MCF 10A (cell line): ENCODE results near the gene IFT88. TPM values are rescaled to one million over a fixed set of nuclear protein-coding genes. Genes with fewer than 3 reads are reported as not detected.

Experiments
- BruUV-seq: library from RNA; stranded (reverse); fragments of 400-500 nt; replicated peaks from 2 replicates; lab custom pipeline; 2021; lab: Mats Ljungman, UMichigan
- CTCF ChIA-PET: fragments of 300-600 bp; sonication (Branson Sonifier 250); formaldehyde crosslinking; extraction: SDS; loops from one replicate; lab custom pipeline; 2021; ENCODE audit warnings: antibody characterized with exemption, inconsistent platforms; lab: Yijun Ruan, JAX
- POLR2A ChIA-PET: fragments of 300-600, 350-650 bp; sonication (Branson Sonifier 250); formaldehyde crosslinking; extraction: SDS; loops from one replicate; lab custom pipeline; 2020; ENCODE audit warnings: antibody characterized with exemption, inconsistent platforms; lab: Yijun Ruan, JAX
- DNase-seq: peaks from one replicate; pipeline ENCODE4 v3.0.0-alpha.2; 2018; ENCODE audit not compliant: unreplicated experiment
- H3K27ac Mint-ChIP-seq: one replicate; pipeline ENCODE4 v1.8.0; 2022; ENCODE audit warnings: mild to moderate bottlenecking, low read depth, mixed read lengths; ENCODE audit not compliant: unreplicated experiment
- H3K27me3 Mint-ChIP-seq: one replicate; pipeline ENCODE4 v1.8.0; 2022; ENCODE audit warnings: mixed read lengths; ENCODE audit not compliant: insufficient read depth, unreplicated experiment
- H3K36me3 Mint-ChIP-seq: one replicate; pipeline ENCODE4 v1.8.0; 2022; ENCODE audit warnings: mild to moderate bottlenecking, moderate library complexity, mixed read lengths; ENCODE audit not compliant: insufficient read depth, unreplicated experiment
- H3K4me1 Mint-ChIP-seq: one replicate; pipeline ENCODE4 v1.8.0; 2022; ENCODE audit warnings: mixed read lengths; ENCODE audit not compliant: insufficient read depth, unreplicated experiment
- H3K4me3 Mint-ChIP-seq: one replicate; pipeline ENCODE4 v1.8.0; 2022; ENCODE audit warnings: mild to moderate bottlenecking, moderate library complexity, mixed read lengths; ENCODE audit not compliant: unreplicated experiment
- H3K9me3 Mint-ChIP-seq: one replicate; pipeline ENCODE4 v1.8.0; 2022; ENCODE audit warnings: mixed read lengths; ENCODE audit not compliant: unreplicated experiment
- intact Hi-C: fragments of 100-400 bp; cut with micrococcal nuclease; formaldehyde crosslinking; loops from 2 replicates; pipeline ENCODE4 v1.14.1; 2022
- total RNA-seq: library from RNA; stranded (reverse); gene quantifications from 2 replicates; pipeline ENCODE4 v1.2.3, GENCODE V29; 2022
- TF ChIP-seq, protein P1 (sequence below): fragments of 200-600 bp; IDR thresholded peaks from one replicate; pipeline ENCODE4 v1.8.0; 2022; ENCODE audit warnings: antibody characterized with exemption, mild to moderate bottlenecking; ENCODE audit not compliant: unreplicated experiment

IFT88 gene
- total RNA-seq, 1 experiment from 2014 or later = 19.8 TPM

GRCh38 chr13:20702915-20703779 is 136.2 kb downstream of the IFT88 start, which contains the start of gene IL17D:
IL17D (plus strand) TSS chr13:20703699; CDS start chr13:20704002, 303 bp downstream.
- intact Hi-C loops = loop anchor here (5.0 to 10.0 kb wide), 3 partner anchors 136 to 506 kb away; partner anchors contain the start of genes CRYL1 and IFT88
- Mint-ChIP-seq H3K4me1 (no peaks in the 10 kb centered on the region), H3K36me3 (no peaks in the 10 kb centered on the region), H3K27ac (no peak within 1 kb of the TSS), H3K9me3 (no peaks in the 10 kb centered on the region), H3K4me3 (peak within 1 kb of the TSS; percentile 77), H3K27me3 (no peaks in the 10 kb centered on the region)
- CTCF ChIA-PET = interaction anchor here (0.6 to 2.0 kb wide), 5 partner anchors 22 to 767 kb away, joined by 3 to 11 read pairs (median 4); no protein-coding TSS in a partner anchor
- BruUV-seq = no TSS peak
- DNase-seq = no peak
- POLR2A ChIA-PET = interaction anchor here (0.9 kb wide), 1 partner anchor 26 kb away, joined by 3 read pairs; no protein-coding TSS in a partner anchor
- TF ChIP-seq, protein P1, sequence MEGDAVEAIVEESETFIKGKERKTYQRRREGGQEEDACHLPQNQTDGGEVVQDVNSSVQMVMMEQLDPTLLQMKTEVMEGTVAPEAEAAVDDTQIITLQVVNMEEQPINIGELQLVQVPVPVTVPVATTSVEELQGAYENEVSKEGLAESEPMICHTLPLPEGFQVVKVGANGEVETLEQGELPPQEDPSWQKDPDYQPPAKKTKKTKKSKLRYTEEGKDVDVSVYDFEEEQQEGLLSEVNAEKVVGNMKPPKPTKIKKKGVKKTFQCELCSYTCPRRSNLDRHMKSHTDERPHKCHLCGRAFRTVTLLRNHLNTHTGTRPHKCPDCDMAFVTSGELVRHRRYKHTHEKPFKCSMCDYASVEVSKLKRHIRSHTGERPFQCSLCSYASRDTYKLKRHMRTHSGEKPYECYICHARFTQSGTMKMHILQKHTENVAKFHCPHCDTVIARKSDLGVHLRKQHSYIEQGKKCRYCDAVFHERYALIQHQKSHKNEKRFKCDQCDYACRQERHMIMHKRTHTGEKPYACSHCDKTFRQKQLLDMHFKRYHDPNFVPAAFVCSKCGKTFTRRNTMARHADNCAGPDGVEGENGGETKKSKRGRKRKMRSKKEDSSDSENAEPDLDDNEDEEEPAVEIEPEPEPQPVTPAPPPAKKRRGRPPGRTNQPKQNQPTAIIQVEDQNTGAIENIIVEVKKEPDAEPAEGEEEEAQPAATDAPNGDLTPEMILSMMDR = no peak

GRCh38 chr13:20703780-20704458 is 137.0 kb downstream of the IFT88 start:
- no TSS peak for BruUV-seq
- H3K4me1 Mint-ChIP-seq = peaks cover under 1% of the 10 kb centered on the region
- CTCF ChIA-PET = interaction anchor here (0.9 to 2.0 kb wide), 4 partner anchors 22 to 128 kb away, joined by 3 to 11 read pairs (median 4); no protein-coding TSS in a partner anchor
- peak overlapping the region; percentile 77 for H3K4me3 Mint-ChIP-seq
- no peaks in the 10 kb centered on the region for H3K9me3 Mint-ChIP-seq
- H3K36me3 Mint-ChIP-seq = no peaks in the 10 kb centered on the region
- TF ChIP-seq, protein P1 = peak; percentile 52
- peak; percentile 64 for DNase-seq
- POLR2A ChIA-PET = interaction anchor here (0.6 to 0.9 kb wide), 2 partner anchors 27 to 583 kb away, joined by 3 read pairs; no protein-coding TSS in a partner anchor
- H3K27me3 Mint-ChIP-seq = no peaks in the 10 kb centered on the region
- intact Hi-C loops = loop anchor here (5.0 to 10.0 kb wide), 3 partner anchors 137 to 507 kb away; partner anchors contain the start of genes CRYL1 and IFT88
- no peak overlapping the region for H3K27ac Mint-ChIP-seq

DNA sequence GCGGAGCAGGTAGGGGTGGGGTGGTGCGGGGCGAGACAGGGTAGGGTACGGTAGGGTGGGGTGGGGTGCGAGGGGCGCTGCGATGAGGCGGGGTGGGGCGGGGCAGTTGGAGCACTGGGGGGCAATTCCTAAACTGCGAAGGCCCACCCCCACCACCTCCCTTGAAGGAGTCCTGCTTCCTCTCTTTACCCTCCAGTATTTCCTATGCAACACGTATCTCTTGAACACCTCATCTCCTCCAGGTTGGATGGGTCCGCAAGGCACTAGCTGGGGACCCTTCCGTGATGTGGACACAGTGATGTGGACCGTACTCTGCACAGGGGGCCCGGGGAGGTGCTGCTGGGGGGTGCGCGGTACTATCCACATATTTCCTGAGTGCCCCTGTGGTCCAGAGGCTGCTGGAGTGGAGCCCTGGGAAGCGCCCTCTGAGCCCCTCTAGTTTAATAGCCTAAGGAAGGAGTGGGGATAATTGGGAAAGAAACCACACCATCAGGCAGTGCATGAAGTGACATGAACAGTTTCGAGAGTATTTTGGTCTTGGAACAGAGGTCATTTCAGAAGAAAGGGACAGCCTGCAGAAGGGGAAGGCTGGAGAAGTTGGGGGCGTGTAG is 137.6 kb downstream of the IFT88 start:
- TF ChIP-seq, protein P1 = no peak
- CTCF ChIA-PET = interaction anchor here (0.6 to 2.0 kb wide), 6 partner anchors 9 to 521 kb away, joined by 3 to 11 read pairs (median 4); no protein-coding TSS in a partner anchor
- Mint-ChIP-seq H3K36me3 (no peaks in the 10 kb centered on the region), H3K4me1 (peaks cover 6% of the 10 kb centered on the region), H3K9me3 (no peaks in the 10 kb centered on the region), H3K27me3 (no peaks in the 10 kb centered on the region), H3K27ac (no peak overlapping the region), H3K4me3 (peak overlapping the region; percentile 73)
- no peak for DNase-seq
- POLR2A ChIA-PET = interaction anchor here (0.6 to 1.1 kb wide), 3 partner anchors 17 to 582 kb away, joined by 3 to 6 read pairs (median 3); no protein-coding TSS in a partner anchor
- intact Hi-C loops = loop anchor here (5.0 to 10.0 kb wide), 3 partner anchors 137 to 507 kb away; partner anchors contain the start of genes CRYL1 and IFT88
- BruUV-seq = no TSS peak
